HCT116 (cell line): ENCODE results near the gene CAV1. TPM values are rescaled to one million over a fixed set of nuclear protein-coding genes. Genes with fewer than 3 reads are reported as not detected.

Experiments
- ATAC-seq: fragments of 200-7000 bp; cut with Tn5 transposase; 2 replicates; pipeline ENCODE4 v1.9.1; 2020; ENCODE audit warnings: mild to moderate bottlenecking, moderate library complexity
- BruUV-seq: library from RNA; stranded (reverse); fragments of 400-500 nt; replicated peaks from 2 replicates; lab custom pipeline; 2021; lab: Mats Ljungman, UMichigan
- CTCF ChIA-PET: fragments of 300-600 bp; sonication (Branson Sonifier 250); formaldehyde crosslinking; loops from one replicate; lab custom pipeline; 2021; ENCODE audit warnings: antibody characterized with exemption; lab: Charles Lee
- POLR2A ChIA-PET: fragments of 300-600, 350-600 bp; sonication (Branson Sonifier 250); formaldehyde crosslinking; loops from one replicate; lab custom pipeline; 2021; ENCODE audit warnings: antibody characterized with exemption; lab: Charles Lee
- RAD21 ChIA-PET, 2 experiments: fragments of 300-600 bp; sonication (Branson Sonifier 250); formaldehyde crosslinking; loops; one replicate each; lab custom pipeline; 2023; ENCODE audit warnings: low total read pairs in 2 of 2; ENCODE audit not compliant: uncharacterized antibody in 2 of 2, unreplicated experiment in 2 of 2, low non-redundant PET in 1 of 2; lab: Charles Lee
- DNase-seq: peaks from one replicate; pipeline ENCODE4 v3.0.0-alpha.2; 2010; ENCODE audit warnings: low read depth, low spot score
- H2AFZ ChIP-seq: fragments of 200-600 bp; shearing (Covaris generic), sonication (generic); 2 replicates; pipeline ENCODE4 v1.6.1; 2017; ENCODE audit warnings: low read depth, mixed run types, mixed read lengths, antibody characterized with exemption, low read length; ENCODE audit not compliant: poor library complexity, severe bottlenecking
- H3K27ac ChIP-seq: 2 replicates; pipeline ENCODE4 v1.5.1; 2012; ENCODE audit warnings: low read depth, low read length
- H3K27me3 ChIP-seq: fragments of 200-600 bp; sonication (generic); 2 replicates; pipeline ENCODE4 v1.6.1; 2016; ENCODE audit warnings: mixed run types, low read length, mixed read lengths; ENCODE audit not compliant: insufficient read depth
- H3K36me3 ChIP-seq, 2 experiments: fragments of 200-500 bp in 1 of 2; fragments of 200-600 bp in 1 of 2; sonication (Bioruptor generic) in 1 of 2; sonication (generic) in 1 of 2; 2 replicates each; pipeline versions ENCODE4 v1.5.1 to v1.6.1; 2014 to 2016; ENCODE audit warnings: low read length in 2 of 2, inconsistent platforms in 1 of 2, mixed read lengths in 1 of 2, mixed run types in 1 of 2; ENCODE audit not compliant: insufficient read depth in 2 of 2, control insufficient read depth in 1 of 2
- H3K4me1 ChIP-seq, 2 experiments: fragments of 200-600 bp in 1 of 2; sonication (generic) in 1 of 2; 2 replicates each; pipeline versions ENCODE4 v1.5.1 to v1.6.1; 2012 to 2017; ENCODE audit warnings: low read length in 2 of 2, inconsistent platforms in 1 of 2, mild to moderate bottlenecking in 1 of 2, mixed read lengths in 1 of 2, mixed run types in 1 of 2, moderate library complexity in 1 of 2; ENCODE audit not compliant: insufficient read depth in 2 of 2, control insufficient read depth in 1 of 2
- H3K4me2 ChIP-seq: fragments of 200-600 bp; sonication (generic); 2 replicates; pipeline ENCODE4 v1.6.1; 2017; ENCODE audit warnings: mixed run types, low read length, mixed read lengths
- H3K4me3 ChIP-seq, 2 experiments: fragments of 200-600 bp in 1 of 2; sonication (generic) in 1 of 2; replicated peaks in 1 of 2; 2 replicates each; pipeline ENCODE4 v1.5.1; 2011 to 2016; ENCODE audit warnings: low read length in 2 of 2, control low read depth in 1 of 2, low read depth in 1 of 2, mild to moderate bottlenecking in 1 of 2, mixed read lengths in 1 of 2, mixed run types in 1 of 2
- H3K79me2 ChIP-seq: fragments of 200-600 bp; sonication (generic); 2 replicates; pipeline ENCODE4 v1.6.1; 2017; ENCODE audit warnings: mild to moderate bottlenecking, mixed run types, low read length, moderate library complexity, mixed read lengths; ENCODE audit not compliant: insufficient read depth
- H3K9ac ChIP-seq: fragments of 200-600 bp; sonication (generic); 2 replicates; pipeline ENCODE4 v1.6.1; 2016; ENCODE audit warnings: low read length, mixed read lengths
- H3K9me2 ChIP-seq: fragments of 200-600 bp; sonication (generic), shearing (Covaris generic); 2 replicates; pipeline ENCODE4 v1.6.1; 2017; ENCODE audit warnings: mixed run types, mild to moderate bottlenecking, moderate library complexity; ENCODE audit not compliant: insufficient read depth
- H3K9me3 ChIP-seq, 2 experiments: fragments of 200-500 bp in 1 of 2; fragments of 200-600 bp in 1 of 2; sonication (Bioruptor generic) in 1 of 2; sonication (generic) in 1 of 2; 2 replicates each; pipeline ENCODE4 v1.6.1; 2014 to 2017; ENCODE audit warnings: low read length in 2 of 2, mixed read lengths in 2 of 2, inconsistent platforms in 1 of 2, low read depth in 1 of 2, mild to moderate bottlenecking in 1 of 2, mixed run types in 1 of 2, moderate library complexity in 1 of 2; ENCODE audit not compliant: control insufficient read depth in 1 of 2, insufficient read depth in 1 of 2
- H4K20me1 ChIP-seq: fragments of 200-600 bp; sonication (generic), shearing (Covaris generic); 2 replicates; pipeline ENCODE4 v1.6.1; 2017; ENCODE audit warnings: mixed run types, mild to moderate bottlenecking, moderate library complexity; ENCODE audit not compliant: insufficient read depth
- CBX3 ChIP-seq: IDR thresholded peaks from 2 replicates; pipeline ENCODE4 v1.6.1; 2012; ENCODE audit warnings: low read depth
- EGR1 ChIP-seq: IDR thresholded peaks from 2 replicates; pipeline ENCODE4 v1.6.1; 2012; ENCODE audit warnings: low read depth
- EZH2 ChIP-seq: fragments of 200-600 bp; sonication (generic); IDR thresholded peaks from 2 replicates; pipeline ENCODE4 v1.6.1; 2017; ENCODE audit warnings: antibody characterized with exemption, mixed run types
- POLR2A ChIP-seq: IDR thresholded peaks from 2 replicates; pipeline ENCODE4 v1.7.0; 2011; ENCODE audit warnings: borderline replicate concordance; ENCODE audit not compliant: insufficient read depth, insufficient read length; ENCODE audit errors: extremely low read depth
- SIN3A ChIP-seq: IDR thresholded peaks from 2 replicates; pipeline ENCODE4 v1.6.1; 2012; ENCODE audit warnings: low read depth
- SP1 ChIP-seq: IDR thresholded peaks from 2 replicates; pipeline ENCODE4 v1.6.1; 2012; ENCODE audit warnings: low read depth
- SRF ChIP-seq: IDR thresholded peaks from 2 replicates; pipeline ENCODE4 v1.6.1; 2012; ENCODE audit warnings: low read depth
- ZNF274 ChIP-seq: fragments of 200-500 bp; sonication (Bioruptor generic); IDR thresholded peaks from 2 replicates; pipeline ENCODE4 v1.6.1; 2014; ENCODE audit warnings: mild to moderate bottlenecking, low read depth, low read length, inconsistent platforms
- intact Hi-C: fragments of 100-400 bp; cut with micrococcal nuclease; formaldehyde crosslinking; loops from 2 replicates; pipeline ENCODE4 v1.10.0; 2022
- total RNA-seq: library from RNA; stranded (reverse); gene quantifications from one replicate; pipeline ENCODE4 v1.2.1, GENCODE V29; 2021; ENCODE audit not compliant: unreplicated experiment
- TF ChIP-seq, protein P1 (sequence below): IDR thresholded peaks from 2 replicates; pipeline ENCODE4 v1.6.1; 2011; ENCODE audit warnings: mild to moderate bottlenecking, low read length, moderate library complexity; ENCODE audit not compliant: insufficient replicate concordance; ENCODE audit errors: extremely low read depth
- TF ChIP-seq, protein P2 (sequence below): IDR thresholded peaks from 2 replicates; pipeline ENCODE4 v1.6.1; 2012
- TF ChIP-seq, protein P3 (sequence below): IDR thresholded peaks from 2 replicates; pipeline ENCODE4 v1.6.1; 2012; ENCODE audit warnings: low read depth

Gene CAV1
- total RNA-seq, 1 experiment from 2014 or later = 298 TPM

DNA sequence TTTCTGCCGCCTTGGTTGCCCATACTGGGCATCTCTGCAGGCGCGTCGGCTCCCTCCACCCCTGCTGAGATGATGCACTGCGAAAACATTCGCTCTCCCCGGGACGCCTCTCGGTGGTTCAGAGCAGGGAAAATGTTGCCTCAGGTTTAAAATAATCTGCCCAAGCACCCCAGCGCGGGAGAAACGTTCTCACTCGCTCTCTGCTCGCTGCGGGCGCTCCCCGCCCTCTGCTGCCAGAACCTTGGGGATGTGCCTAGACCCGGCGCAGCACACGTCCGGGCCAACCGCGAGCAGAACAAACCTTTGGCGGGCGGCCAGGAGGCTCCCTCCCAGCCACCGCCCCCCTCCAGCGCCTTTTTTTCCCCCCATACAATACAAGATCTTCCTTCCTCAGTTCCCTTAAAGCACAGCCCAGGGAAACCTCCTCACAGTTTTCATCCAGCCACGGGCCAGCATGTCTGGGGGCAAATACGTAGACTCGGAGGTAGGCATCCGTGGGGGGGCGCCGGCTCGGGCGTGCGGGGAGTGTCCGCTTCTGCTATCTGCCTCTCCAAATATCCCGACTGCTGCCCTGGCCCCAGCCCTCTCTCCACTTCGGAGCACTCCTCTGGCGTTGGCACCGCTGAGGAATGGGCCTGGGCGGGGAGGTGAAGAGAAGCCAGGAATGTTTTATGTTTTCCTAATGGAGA is at the start of gene CAV1 (continued):
- TF ChIP-seq, protein P1, sequence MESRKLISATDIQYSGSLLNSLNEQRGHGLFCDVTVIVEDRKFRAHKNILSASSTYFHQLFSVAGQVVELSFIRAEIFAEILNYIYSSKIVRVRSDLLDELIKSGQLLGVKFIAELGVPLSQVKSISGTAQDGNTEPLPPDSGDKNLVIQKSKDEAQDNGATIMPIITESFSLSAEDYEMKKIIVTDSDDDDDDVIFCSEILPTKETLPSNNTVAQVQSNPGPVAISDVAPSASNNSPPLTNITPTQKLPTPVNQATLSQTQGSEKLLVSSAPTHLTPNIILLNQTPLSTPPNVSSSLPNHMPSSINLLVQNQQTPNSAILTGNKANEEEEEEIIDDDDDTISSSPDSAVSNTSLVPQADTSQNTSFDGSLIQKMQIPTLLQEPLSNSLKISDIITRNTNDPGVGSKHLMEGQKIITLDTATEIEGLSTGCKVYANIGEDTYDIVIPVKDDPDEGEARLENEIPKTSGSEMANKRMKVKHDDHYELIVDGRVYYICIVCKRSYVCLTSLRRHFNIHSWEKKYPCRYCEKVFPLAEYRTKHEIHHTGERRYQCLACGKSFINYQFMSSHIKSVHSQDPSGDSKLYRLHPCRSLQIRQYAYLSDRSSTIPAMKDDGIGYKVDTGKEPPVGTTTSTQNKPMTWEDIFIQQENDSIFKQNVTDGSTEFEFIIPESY = peak; percentile 38
- TF ChIP-seq ZNF274 (no peak), SP1 (no peak), SRF (no peak)
- TF ChIP-seq, protein P2, sequence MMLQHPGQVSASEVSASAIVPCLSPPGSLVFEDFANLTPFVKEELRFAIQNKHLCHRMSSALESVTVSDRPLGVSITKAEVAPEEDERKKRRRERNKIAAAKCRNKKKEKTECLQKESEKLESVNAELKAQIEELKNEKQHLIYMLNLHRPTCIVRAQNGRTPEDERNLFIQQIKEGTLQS = no peak

DNA sequence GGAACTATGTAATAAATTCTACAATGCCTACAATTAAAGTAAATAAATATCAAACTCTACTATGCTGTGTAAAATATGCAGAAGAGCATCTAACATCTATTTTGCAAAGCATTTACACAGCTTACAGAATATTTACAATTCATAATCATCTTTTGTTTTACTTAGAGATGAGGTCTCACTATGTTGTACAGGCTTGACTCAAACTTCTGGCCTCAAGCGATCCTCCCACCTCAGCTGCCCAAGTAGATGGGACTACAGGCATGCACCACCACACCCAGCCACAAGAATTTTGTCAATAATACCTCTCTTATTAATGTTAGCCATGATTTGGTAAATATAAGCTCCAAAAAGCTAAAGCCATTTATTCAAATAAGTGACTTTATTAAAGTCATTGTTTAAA is 47.2 kb upstream of the CAV1 start:
- H3K9me2 ChIP-seq = no peaks in the 10 kb centered on the region
- no peaks in the 10 kb centered on the region; the same call in 1 of the 2 replicates for H3K79me2 ChIP-seq
- H3K9ac ChIP-seq = peak overlapping the region; percentile 44
- H3K36me3 ChIP-seq = no peaks in the 10 kb centered on the region
- CTCF ChIA-PET = no interaction called here
- peak overlapping the region; percentile 66 for H3K4me2 ChIP-seq
- peak overlapping the region in 1 of 2 experiments; percentile 37; a peak in 2 of 4 replicates for H3K4me3 ChIP-seq
- H3K27me3 ChIP-seq = no peaks in the 10 kb centered on the region
- peaks cover 26 to 30% of the 10 kb centered on the region in 2 experiments for H3K4me1 ChIP-seq
- POLR2A ChIA-PET = interaction anchor here (1.3 kb wide), 1 partner anchor 12 kb away, joined by 3 read pairs; no protein-coding TSS in a partner anchor
- no peaks in the 10 kb centered on the region for H3K9me3 ChIP-seq
- ATAC-seq = peak; percentile 87
- no peak for TF ChIP-seq EGR1
- no peak for TF ChIP-seq POLR2A
- TF ChIP-seq ZNF274 = no peak
- TF ChIP-seq SP1 = 0 out of 2 replicates have a peak, but pooled peaks have one; percentile 2
- TF ChIP-seq, protein P3, sequence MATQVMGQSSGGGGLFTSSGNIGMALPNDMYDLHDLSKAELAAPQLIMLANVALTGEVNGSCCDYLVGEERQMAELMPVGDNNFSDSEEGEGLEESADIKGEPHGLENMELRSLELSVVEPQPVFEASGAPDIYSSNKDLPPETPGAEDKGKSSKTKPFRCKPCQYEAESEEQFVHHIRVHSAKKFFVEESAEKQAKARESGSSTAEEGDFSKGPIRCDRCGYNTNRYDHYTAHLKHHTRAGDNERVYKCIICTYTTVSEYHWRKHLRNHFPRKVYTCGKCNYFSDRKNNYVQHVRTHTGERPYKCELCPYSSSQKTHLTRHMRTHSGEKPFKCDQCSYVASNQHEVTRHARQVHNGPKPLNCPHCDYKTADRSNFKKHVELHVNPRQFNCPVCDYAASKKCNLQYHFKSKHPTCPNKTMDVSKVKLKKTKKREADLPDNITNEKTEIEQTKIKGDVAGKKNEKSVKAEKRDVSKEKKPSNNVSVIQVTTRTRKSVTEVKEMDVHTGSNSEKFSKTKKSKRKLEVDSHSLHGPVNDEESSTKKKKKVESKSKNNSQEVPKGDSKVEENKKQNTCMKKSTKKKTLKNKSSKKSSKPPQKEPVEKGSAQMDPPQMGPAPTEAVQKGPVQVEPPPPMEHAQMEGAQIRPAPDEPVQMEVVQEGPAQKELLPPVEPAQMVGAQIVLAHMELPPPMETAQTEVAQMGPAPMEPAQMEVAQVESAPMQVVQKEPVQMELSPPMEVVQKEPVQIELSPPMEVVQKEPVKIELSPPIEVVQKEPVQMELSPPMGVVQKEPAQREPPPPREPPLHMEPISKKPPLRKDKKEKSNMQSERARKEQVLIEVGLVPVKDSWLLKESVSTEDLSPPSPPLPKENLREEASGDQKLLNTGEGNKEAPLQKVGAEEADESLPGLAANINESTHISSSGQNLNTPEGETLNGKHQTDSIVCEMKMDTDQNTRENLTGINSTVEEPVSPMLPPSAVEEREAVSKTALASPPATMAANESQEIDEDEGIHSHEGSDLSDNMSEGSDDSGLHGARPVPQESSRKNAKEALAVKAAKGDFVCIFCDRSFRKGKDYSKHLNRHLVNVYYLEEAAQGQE = no peak
- TF ChIP-seq EZH2 = no peak
- no peak for TF ChIP-seq CBX3
- TF ChIP-seq SIN3A = no peak
- RAD21 ChIA-PET = no interaction called here
- H3K27ac ChIP-seq = peak overlapping the region; percentile 77; the same call in 1 of the 2 replicates
- intact Hi-C loops = no loop called here
- H2AFZ ChIP-seq = peak overlapping the region; percentile 23
- DNase-seq = no peak
- BruUV-seq = no TSS peak
- H4K20me1 ChIP-seq = no peaks in the 10 kb centered on the region
